K562 treated with DMSO at 1 percent for 24 hours (cell line): ENCODE measurements around the gene PRR14. TPM values are rescaled to one million over a fixed set of nuclear protein-coding genes. Genes with fewer than 3 reads are reported as not detected.

Source experiments
- total RNA-seq: library from RNA; unstranded; fragments of 300-600 nt; gene quantifications from 2 replicates; pipeline ENCODE4 v1.2.3, GENCODE V29; 2022; ENCODE audit warnings: low read depth; ENCODE audit not compliant: insufficient read depth

PRR14 gene
- total RNA-seq: 66.5 and 87.0 TPM in 2 replicates

DNA sequence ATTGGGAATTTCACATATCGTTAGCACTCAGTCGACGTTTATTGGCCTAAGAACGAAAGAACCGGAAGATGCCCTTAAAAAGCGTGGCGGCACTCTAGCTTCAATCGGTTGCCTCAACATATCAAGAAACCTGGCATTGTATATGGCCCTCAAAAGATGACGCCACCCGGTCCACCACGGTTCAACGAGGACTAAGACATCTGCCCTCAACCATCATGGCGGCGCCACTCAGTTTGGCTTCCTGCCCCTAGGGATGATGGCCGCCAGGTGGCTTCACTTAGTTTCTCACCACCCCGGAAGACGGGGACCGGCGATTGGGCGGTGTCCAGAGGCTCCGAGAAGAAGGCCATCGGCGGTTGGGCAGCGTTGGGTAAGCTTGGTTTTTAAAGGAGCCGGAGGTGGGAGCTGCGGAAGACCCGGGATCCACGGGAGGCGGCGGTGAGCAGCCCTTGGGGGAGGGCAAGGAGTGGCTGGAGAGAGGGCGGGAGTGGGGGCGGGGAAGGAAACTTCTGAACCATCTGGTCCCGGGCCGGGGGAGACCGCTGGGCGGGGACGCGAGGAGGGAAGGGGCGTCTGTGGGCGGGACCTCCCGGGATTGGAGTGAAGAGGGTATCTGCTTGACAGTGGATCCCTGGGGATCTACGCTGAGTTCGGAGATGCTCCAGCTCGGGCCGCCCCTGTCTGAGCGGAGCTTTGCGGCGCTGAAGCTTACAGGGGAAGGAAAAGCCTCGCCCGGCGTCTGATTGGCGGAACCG is at the start of gene PRR14:
PRR14 (plus strand) TSS at position 592 of the 755 bp plus-strand sequence. CDS start 686 bp downstream, outside the sequence.

DNA sequence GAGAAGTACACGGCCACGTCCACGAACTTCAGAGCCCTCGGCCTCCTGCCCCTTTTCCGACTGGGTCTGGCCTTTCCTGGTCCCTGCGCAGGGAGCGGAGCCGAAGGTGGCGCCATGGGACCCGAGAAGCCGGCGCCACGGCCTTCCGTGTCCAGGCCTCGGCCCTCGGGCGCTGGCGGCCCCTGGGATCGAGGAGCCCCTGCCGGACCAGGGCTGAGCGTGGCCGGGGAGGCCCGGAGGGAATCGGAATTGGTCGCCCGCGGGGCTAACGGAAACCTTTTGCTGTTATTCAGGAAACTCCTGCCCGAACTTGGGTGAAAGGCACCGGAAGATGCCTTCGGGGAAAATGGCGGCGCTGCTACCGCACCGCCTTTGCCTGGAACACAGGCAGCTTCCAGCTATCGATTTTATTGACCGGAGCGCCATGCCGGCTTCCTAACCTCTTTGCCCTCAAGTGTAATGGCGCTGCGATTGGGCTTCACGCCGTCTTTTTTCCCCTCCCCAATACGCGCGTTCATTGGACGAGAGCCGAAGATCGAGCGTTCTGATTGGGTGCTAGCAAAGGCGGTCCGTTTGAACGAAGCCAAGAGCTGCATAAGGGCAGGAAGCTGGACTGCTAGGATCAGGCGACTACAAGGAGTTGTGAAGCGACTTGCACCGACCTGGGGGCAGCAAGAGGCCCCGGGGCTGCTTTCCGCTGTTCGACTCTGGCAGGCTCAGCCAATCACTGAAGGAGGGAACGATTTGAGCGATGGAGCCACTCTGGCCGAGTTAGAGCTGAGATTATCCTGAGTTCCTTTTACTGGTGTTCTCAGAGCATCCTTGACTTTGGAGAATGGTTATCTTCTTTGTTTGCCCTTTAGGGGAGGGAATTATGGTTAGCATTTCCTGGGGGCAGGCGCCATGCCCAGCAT is 40.6 kb upstream of the PRR14 start, which contains the start of gene ZNF689:
ZNF689 (minus strand) TSS at position 464 of the 914 bp plus-strand sequence; CDS start at position 116, 348 bp downstream.

DNA sequence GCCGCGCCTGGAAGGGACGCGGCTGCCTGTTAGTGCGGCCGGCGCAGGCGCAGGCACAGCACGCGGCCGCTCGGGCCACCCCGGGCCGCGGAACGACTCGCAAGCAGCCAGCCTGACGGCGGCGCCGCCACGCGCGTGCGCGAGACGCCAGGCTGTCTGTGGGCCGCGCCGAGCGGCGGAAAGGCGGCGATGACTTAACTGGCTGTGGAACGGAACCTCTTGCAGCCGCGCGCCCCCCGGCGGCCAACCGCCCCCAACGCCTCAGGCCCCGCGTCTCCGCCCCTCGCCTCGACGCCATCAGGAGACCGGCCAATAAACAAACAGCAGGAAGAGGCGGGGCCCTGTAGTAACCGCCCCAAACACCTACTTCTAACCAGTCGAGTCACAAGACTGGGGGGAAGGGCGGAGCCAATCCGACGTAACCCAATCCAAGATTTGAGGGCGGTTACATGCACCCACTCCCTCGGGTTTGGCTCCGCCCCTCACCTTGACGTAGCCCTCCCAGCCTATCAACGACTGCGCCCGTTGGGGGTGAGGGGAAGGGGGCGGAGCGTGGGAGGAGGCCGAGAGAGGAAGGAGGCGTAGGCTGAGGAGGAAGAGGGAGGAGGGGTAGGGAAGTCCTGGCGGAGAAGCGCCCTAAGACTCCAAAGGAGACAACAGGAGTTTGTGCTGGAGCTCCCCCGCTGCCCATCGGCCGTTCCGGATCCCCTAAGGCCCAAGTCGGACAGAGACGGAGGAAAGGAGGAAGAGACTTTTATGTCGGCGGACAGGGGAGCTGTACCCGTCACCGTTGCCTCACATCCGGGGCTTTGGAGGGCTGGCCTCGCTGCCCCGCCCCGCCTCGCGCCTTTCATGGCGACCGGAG is 7.3 kb downstream of the PRR14 start, which contains the start of gene FBRS:
FBRS (plus strand) TSS at position 566 of the 865 bp plus-strand sequence. CDS start 1,088 bp downstream, outside the sequence.

DNA sequence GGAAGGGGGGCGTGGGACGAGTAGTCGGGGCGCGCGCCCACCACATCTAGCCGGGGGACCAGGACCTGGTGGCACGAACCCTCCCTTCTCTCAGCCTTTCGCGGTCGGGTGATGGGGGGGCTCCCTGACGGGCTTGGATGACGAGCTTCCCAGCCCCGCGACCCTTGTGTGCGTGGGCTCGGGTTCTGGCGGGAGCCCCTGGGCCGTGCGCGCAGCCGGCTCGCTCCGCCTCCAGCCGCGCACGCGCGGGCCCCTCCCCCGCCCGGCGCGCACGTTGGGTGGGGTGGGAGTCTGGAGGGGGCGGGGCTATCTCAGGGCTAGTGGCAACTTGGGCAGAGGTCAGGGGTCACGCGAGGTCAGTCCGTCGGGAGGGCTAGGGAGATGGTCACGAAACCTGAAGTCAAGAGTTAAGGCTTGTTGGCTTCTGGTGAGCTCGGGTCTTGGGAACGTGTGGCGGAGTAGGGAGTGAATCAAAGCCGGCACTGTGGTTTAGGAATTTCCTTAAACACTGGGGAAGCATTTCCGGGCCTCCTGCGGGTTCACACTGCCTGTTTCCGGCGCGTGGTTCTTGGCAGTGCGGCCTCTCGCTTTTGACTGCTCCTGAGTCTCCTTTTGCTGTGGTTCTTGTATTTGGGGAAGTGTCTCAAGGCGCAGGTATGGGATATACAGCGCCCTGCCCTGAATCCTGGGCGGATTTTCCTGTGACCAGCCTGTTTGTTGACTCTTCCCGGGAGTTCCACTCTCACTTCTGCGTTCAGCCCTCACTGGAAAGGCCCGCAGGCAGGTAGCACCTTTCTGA is 48.3 kb downstream of the PRR14 start, which contains the start of gene SRCAP:
SRCAP (plus strand) TSS at position 356 of the 799 bp plus-strand sequence. CDS start 1,654 bp downstream, outside the sequence.

Other genes with a start within 250 kb of the PRR14 start
- 22.0 and 26.2 TPM in 2 replicates for gene ZNF771, start 243.4 kb upstream of the PRR14 start, total RNA-seq
- 66.8 and 67.1 TPM in 2 replicates for gene DCTPP1, start 220.9 kb upstream of the PRR14 start, total RNA-seq
- 88.1 and 90.4 TPM in 2 replicates for gene SEPHS2, start 205.1 kb upstream of the PRR14 start, total RNA-seq
- gene ITGAL, start 178.2 kb upstream of the PRR14 start, total RNA-seq: not detected in 2 replicates
- gene ZNF768, start 124.4 kb upstream of the PRR14 start, total RNA-seq: 79.0 and 80.1 TPM in 2 replicates
- gene ZNF747, start 116.1 kb upstream of the PRR14 start, total RNA-seq: 4.0 and 5.9 TPM in 2 replicates
- 11.6 and 14.7 TPM in 2 replicates for gene ZNF764, start 92.6 kb upstream of the PRR14 start, total RNA-seq
- gene ZNF688, start 79.2 kb upstream of the PRR14 start, total RNA-seq: 11.1 and 12.9 TPM in 2 replicates
- gene ZNF785, start 65.3 kb upstream of the PRR14 start, total RNA-seq: 4.4 and 5.6 TPM in 2 replicates
- 12.7 and 15.4 TPM in 2 replicates for gene ZNF689, start 40.6 kb upstream of the PRR14 start, total RNA-seq
- 64.4 and 71.6 TPM in 2 replicates for gene FBRS, start 7.5 kb downstream of the PRR14 start, total RNA-seq
- 30.5 and 36.6 TPM in 2 replicates for gene SRCAP, start 48.2 kb downstream of the PRR14 start, total RNA-seq
- gene PHKG2, start 97.5 kb downstream of the PRR14 start, total RNA-seq: 50.6 and 51.7 TPM in 2 replicates
- 12.9 and 15.0 TPM in 2 replicates for gene CFAP119, start 111.1 kb downstream of the PRR14 start, total RNA-seq
- gene RNF40, start 111.4 kb downstream of the PRR14 start, total RNA-seq: 95.9 and 110 TPM in 2 replicates
- 16.4 and 17.8 TPM in 2 replicates for gene ZNF629, start 136.2 kb downstream of the PRR14 start, total RNA-seq
- gene BCL7C, start 243.1 kb downstream of the PRR14 start, total RNA-seq: 39.7 and 39.8 TPM in 2 replicates
- gene CTF1, start 245.7 kb downstream of the PRR14 start, total RNA-seq: 3.7 and 4.2 TPM in 2 replicates